Hematopoietic multipotent progenitor cell treated with erythropoietin and hydrocortisone succinate and interleukin-3 and kit ligand, for 15 days (in vitro differentiated cells): ENCODE measurements around the gene CGB5.
"Not testable (repeated sequence)": the region's sequence is repeated elsewhere in the genome, so short reads cannot be mapped to it uniquely, and the experiment has no call there.

Experiments used
- DNase-seq: peaks from one replicate; pipeline ENCODE4 v3.0.0-alpha.2; 2015; ENCODE audit warnings: low spot score

The CGB5 gene

DNA sequence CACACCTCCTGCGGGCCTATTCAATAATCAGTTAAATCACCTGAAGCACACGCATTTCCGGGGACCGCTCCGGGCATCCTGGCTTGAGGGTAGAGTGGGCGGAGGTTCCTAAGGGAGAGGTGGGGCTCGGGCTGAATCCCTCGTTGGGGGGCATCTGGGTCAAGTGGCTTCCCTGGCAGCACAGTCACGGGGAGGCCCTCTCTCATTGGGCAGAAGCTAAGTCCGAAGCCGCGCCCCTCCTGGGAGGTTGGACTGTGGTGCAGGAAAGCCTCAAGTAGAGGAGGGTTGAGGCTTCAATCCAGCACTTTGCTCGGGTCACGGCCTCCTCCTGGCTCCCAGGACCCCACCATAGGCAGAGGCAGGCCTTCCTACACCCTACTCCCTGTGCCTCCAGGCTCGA, at the start of gene CGB5:
TSS of gene CGB5 (plus strand) at position 301 of the 400 bp plus-strand sequence. CDS start 362 bp downstream, outside the sequence.
- DNase-seq: not testable (repeated sequence)

DNA sequence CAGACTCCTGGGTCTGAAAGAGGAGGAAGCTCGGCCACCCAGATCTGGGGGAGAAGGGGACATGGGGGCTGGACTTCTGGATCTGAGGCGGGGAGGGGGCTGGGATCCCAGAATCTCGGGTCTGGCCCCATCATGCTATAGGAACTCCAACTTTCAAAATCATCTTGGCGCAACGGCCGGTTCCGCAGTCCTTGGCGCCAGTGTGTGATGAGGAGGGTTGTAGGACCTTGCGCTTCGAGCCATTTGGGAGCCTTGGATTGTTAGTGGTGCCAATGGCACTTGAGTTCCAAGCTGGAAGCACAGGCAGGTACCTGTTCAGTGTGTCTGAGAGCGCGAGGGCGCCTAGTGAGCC, 49.6 kb upstream of the CGB5 start:
- no peak for DNase-seq

DNA sequence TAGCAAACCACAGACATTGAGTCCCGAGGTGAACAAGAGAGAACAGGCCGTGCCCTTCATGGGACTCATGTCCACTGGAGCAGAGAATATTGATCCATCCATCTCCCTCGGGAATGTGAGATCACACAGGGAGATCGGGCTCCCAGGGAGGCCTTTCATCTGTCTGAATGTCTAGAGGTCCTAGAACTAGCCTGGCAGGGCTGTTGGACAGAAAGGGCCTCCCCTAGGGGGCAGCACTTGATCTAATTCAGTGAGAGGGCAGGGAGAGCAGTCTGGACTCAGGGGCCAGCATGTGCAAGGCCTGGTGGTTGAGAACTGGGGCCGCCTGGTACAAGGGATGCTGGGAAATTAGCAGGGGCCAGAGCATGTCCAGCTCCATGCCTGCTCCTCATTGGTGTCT, 45.7 kb upstream of the CGB5 start:
- peak; percentile 64 for DNase-seq

GRCh38 chr19:48999481-49000325, 43.9 kb upstream of the CGB5 start:
- DNase-seq: peak; percentile 58

DNA sequence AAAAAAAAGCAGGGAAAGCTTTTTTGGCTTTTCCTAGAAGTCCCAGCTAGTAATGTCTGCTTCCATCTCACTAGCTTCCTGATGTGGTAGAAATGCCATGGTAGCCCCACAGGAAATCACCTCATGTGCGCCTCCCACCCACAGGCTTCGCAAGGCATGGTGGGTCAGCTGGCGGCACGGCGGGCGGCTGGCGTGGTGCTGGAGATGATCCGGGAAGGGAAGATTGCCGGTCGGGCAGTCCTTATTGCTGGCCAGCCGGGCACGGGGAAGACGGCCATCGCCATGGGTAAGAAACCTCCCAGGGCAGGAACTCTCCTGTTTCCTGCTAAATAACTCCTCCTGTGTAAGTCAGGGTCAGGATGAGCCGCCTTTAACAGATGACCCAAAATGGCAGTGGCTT, 39.5 kb upstream of the CGB5 start:
- DNase-seq: no peak

- no peak for DNase-seq
Measured at GRCh38 chr19:49004964-49005614, 38.6 kb upstream of the CGB5 start.

- no peak for DNase-seq
Measured at GRCh38 chr19:49006905-49007304, 36.7 kb upstream of the CGB5 start.

DNA sequence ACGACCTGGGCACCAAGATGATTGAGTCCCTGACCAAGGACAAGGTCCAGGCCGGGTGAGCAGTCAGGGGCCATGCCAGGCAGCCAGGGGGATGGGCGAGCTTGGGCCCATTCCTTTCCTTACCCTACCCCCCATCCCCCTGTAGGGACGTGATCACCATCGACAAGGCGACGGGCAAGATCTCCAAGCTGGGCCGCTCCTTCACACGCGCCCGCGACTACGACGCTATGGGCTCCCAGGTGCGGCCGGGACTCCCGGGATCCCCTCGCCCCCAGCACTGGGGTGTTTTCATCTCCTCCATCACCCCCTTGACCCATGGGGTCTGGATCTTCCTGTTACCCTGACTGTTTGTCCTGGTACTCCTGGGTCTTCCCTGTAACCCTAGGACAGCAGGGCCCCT, 33.8 kb upstream of the CGB5 start:
- DNase-seq: no peak

DNA sequence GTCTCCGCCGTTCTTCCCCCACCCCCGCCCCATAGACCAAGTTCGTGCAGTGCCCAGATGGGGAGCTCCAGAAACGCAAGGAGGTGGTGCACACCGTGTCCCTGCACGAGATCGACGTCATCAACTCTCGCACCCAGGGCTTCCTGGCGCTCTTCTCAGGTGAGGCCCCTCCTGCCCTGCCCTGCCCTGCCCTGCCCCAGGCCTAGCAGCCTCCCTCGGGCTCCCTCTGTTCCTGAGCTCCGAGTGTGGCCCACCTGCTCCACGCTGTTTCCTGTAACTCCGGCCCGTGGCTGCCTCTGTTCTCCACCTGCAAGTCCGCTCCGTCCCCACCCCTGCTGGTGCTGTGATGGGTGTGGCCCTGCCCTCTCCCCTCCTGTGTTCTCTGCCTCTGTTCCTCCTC, 33.2 kb upstream of the CGB5 start:
- no peak for DNase-seq

DNA sequence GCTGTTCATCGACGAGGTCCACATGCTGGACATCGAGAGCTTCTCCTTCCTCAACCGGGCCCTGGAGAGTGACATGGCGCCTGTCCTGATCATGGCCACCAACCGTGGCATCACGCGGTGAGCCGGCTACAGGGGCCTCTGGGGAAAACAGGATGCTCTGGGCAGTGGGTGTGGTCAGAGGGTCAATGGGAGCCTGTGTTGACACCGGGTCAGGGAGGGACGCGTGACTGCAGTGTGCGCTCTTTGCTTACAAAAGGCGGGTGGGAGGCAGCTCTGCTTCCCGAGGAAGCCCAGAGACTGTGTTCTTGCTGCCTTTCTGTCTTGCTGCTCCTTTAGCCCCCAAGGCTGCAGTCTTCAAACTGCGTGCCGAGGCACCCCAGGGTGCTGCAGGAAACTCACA, 32.5 kb upstream of the CGB5 start:
- no peak for DNase-seq

DNA sequence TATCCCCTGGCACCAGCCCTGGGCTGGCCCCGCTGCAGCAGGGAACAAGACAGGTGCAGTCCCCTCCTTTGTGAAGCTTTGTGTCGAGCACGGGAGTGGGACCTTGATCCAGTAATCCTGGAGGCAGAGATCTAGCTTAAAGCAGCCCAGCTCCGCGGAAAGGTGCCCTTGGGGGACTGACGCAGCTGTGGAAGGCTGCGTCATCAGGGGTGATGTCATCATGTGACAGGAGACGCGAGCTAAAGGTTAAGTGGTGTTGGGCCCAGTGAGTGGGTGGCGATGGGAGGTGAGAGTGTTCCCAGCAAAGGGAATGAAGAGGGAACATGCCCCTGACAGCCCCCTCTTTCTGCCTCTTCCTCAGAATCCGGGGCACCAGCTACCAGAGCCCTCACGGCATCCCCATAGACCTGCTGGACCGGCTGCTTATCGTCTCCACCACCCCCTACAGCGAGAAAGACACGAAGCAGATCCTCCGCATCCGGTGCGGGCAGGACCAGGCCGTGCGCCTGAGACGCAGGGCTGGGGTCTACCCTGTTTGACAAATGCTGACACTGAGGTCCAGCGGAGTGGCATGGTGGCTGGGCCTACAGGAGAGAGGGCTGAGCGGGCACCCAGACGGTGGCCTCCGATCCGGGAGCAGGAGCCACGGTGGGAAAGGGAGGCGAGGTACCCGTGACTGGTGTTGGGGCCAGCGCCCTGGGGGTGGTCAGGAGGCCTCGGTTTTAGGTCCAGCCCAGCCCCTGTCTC, 29.4 kb upstream of the CGB5 start:
- DNase-seq: no peak

- no peak for DNase-seq
Measured at GRCh38 chr19:49014870-49015255, 28.8 kb upstream of the CGB5 start.

GRCh38 chr19:49016067-49016839, 27.4 kb upstream of the CGB5 start:
- DNase-seq: no peak

- DNase-seq: no peak
Measured at GRCh38 chr19:49017041-49017665, 26.5 kb upstream of the CGB5 start, which contains the start of gene LHB. LHB (minus strand) TSS chr19:49017091; CDS start chr19:49017081, 10 bp downstream.

DNA sequence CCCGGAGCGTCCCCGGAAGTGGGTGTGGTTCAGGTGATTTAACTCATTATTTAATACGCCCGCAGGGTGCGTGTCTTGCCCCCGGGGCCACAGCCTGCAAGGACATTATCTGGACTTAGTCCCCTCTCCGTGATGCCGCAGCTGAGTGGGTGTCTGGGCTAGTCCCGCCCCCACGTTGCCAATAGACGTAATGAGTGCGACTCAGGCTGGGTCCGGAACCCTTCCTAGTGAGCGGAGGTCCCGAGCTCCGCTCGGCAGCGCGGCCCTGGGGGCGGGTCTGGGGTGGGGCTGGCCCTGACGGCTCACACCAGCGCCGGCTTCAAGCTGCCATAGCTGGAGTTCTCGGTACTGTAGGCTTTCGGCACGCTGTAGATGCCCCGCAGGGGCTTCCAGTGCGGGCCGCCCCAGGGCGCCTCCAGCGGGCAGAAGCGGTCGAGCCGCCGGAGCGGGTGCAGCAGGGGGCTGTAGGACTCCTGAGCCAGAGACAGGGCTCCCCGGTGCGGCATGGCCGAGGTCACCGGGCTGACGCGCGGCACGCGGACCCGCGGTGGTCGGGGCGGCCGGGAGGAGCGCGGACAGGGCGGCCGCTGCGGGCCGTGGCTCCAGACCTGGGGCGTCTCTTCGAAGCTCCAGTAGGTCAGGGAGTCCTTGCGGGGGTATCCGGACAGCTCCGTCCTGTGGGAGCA, 25.8 kb upstream of the CGB5 start:
- DNase-seq: peak; percentile 13

- DNase-seq: not testable (repeated sequence)
Measured at GRCh38 chr19:49018388-49019241, 25.0 kb upstream of the CGB5 start.

DNA sequence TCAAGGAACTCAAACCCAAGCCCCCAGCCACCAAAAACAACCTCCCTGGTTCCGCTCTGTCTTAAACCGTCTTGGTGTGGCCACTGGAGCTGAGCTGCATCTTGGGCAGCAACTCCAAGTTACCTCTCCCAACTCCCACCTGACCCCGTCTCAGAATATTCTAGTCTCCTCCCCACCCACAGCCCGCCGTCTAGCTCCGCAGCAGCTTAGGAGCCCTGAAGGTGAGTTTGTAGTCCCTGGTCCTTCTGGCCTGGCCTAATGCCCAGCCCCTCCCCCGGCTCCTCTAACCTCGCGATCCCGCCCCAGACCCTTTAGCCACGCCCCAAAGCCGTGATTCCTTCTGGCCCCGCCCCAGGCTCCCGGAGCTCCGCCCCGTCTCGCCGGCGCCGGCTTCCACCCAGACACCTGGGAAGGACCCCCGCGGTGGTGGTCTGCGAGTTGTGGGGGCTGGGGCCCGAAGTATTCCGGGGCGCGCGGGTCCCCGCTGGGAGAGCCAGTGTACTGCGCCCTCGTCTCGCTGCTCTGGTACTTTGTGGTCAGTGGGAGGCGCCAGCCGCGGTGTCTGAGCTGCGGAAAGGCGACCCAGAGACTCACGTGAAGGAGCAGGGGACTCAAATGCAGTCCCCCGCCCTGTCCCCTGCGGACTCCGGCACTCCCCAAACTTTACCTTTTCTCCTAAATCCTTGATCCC, 24.3 kb upstream of the CGB5 start:
- DNase-seq: no peak

DNA sequence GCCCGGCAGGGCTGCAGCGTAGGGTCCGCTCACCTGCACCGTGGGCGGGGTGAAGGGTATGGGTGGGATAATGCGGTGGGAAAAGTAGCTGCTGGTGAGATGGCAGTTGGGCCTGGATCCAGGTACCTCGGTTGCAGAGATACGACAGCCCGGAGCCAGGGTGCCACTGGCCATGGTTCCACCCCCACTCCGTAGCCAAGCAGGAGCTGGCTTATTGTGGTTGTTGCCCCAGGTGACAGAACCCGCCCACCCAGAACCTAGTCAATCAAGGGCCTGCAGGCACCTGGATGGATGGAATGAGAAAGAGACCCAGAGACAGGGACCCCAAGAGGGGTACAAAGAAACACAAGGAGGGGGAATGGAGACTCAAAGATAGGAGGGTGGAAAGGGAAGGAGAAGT, 23.3 kb upstream of the CGB5 start:
- DNase-seq: no peak
